GM18517 (cell line): ENCODE data around the gene ZSCAN1.

Experiments used
- ATAC-seq: cut with Tn5 transposase; IDR thresholded peaks from one replicate; pipeline ENCODE4 v1.9.1; 2021; ENCODE audit warnings: mild to moderate bottlenecking, moderate library complexity; ENCODE audit not compliant: unreplicated experiment

The ZSCAN1 gene

GRCh38 chr19:58038688-58039204, 4.9 kb downstream of the ZSCAN1 start:
- no peak for ATAC-seq

DNA sequence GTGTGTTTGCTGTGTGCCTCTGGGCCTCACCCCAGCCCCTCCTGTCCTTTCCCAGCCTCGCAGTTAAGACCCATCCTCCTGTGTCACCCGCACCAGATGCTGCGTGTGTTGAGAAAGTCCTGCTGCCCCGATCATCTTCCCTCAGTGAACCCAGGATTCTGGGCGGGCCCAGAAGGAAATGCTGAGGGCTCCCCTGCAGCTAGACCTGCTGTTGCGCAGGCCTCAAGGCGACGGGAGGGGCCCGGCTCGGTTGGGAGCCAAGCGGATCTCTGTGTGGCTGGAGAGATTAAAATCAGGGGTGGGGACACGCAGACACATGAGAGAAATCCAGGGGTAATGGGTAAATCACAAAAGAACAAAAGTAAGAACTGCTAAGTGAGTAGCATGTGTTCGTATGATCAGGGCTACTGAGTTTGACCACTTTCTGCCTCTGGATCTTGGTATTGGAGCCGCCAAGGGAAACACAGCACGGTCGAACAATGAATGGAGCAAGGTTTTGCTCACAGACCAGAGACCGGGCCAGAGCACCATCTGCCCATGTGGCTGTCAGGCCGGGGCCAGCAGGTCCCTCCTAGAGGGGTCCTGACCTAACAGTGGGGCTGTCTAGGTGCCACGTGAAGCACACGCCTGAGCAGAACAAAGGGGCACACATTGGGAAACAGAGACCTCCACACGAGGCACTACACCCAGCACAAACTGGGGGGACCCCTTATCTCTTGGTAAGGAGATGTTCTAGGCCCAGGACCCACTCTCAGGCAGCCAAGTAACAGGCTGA, 7.1 kb downstream of the ZSCAN1 start:
- no peak for ATAC-seq

DNA sequence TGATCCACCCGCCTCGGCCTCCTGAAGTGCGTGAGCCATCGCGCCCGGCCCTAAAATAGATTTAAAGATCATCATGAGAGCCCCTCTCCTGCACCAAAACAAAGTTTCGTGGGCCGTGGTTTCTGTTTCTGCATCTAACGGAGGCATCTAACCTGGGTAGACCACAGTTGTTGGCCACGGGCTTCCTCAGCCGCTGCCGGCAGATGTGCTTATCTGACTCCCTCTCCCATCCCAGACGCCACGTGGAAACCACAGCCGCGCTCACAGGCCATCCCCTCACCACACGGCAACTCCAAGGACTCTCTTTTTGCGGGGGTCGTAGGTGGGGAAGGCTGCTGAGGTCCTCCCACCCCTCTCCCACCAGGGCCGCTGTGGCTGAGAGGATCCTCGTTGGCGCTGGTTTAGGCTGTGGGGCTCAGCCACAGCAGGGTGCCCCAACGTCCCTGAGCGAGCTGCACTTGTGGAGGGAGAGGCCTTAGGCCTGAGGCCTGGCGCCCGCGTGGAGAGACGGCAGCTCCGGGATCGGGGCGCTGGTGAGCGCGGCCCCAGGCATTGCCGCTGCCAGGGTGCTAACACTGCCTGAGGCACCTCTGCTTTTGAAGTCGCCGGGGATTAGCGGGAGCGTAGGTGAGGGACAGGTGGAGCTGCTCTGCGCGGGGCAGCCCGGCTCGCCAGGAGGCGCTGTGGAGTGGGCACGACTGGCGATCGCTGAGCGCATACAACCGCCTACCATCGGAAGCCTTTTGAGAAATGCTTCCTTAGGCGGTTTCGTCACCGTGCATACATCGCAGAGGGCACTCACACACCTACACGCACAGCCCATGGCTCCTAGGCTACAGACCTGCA, 8.9 kb downstream of the ZSCAN1 start:
- ATAC-seq = no peak

- ATAC-seq = no peak
These were observed 10.6 kb downstream of the ZSCAN1 start for GRCh38 chr19:58044391-58044790.

GRCh38 chr19:58044886-58045285, 11.1 kb downstream of the ZSCAN1 start:
- no peak for ATAC-seq

DNA sequence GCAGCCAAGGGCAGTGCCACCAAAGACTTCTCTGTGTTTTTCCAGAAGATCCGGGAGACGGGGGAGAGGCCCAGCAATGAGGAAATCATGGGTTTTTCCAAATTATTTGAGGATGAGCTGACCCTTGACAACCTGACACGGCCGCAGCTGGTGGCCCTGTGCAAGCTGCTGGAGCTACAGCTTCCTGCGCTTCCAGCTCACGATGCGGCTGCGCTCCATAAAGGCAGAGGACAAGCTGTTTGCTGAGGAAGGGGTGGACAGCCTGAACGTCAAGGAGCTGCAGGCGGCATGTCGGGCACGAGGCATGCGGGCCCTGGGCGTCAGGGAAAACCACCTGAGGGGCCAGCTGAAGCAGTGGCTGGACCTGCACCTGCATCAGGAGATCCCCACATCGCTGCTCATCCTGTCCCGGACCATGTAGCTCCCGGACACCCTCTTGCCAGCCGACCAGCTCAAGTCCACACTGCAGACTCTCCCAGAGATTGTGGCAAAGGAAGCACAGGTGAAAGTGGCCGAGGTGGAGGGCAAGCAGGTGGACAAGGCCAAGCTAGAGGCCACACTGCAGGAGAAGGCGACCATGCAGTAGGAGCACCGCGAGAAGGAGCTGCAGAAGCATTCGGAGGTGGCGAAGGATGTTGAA, 11.7 kb downstream of the ZSCAN1 start:
- ATAC-seq = no peak

DNA sequence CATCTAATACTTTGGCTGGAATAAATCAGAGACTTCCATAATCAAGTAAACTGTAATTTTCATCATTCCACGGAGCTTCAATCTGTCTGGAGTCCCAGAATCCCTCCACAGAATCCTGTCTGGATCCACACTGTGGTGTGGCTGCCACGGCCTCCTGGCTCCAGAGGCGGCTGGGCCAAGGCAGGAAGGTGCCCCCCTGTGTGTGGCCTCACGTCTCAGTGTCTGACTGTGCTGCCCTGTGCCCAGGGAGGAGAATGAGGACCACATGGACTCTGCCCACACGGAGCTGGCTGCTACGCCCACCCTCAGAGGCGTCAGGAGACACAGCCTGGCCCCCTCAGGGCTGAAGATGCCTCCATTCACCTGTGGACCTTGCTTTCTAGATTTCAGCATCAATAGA, 13.0 kb downstream of the ZSCAN1 start:
- ATAC-seq = no peak

DNA sequence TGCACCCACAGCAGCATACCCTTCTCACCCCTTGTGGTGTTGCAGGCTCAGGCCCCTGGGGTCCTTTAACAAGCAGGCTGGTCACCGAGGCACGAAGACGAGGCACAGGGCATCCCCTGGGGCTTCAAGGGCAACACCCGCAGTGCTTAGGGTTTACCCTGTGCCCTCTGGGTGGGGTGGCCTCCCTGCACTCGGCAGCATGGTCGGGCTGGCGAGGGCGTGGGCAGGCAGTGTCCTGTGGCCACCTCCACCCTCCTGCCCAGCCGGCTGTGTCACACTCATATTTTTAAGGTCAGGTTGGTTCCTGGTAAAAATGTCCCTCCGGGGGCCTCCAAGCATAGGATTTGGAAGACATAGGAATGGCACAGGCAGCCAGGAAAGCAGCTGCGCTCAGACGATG, 13.8 kb downstream of the ZSCAN1 start:
- no peak for ATAC-seq

GRCh38 chr19:58052256-58052655, 18.4 kb downstream of the ZSCAN1 start:
- no peak for ATAC-seq

DNA sequence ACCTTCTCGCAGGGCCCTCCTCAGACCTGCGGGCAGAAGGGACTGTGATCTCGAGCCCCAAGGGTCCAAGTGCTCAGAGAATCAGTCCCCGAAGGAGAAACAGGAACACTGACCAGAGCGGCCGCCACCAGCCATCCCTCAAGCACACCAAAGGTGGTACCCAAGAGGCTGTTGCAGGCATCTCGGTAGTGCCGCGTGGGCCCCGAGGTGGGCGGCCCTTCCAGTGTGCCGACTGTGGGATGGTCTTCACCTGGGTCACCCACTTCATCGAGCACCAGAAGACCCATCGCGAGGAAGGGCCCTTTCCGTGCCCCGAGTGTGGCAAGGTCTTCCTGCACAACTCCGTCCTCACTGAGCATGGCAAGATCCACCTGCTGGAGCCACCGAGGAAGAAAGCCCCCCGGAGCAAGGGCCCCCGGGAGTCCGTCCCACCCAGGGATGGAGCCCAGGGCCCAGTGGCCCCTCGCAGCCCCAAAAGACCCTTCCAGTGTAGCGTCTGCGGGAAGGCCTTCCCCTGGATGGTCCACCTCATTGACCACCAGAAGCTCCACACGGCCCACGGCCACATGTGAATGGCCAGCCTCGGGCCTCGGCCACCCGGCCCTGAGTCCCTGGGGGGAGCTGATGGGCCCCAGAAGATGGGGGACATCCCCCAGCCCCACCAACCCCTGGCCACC, 19.8 kb downstream of the ZSCAN1 start:
- no peak for ATAC-seq

- ATAC-seq = no peak
These were observed 21.4 kb downstream of the ZSCAN1 start for GRCh38 chr19:58054901-58055874.

GRCh38 chr19:58056261-58056660, 22.4 kb downstream of the ZSCAN1 start:
- ATAC-seq = no peak

- ATAC-seq = no peak
These were observed 23.0 kb downstream of the ZSCAN1 start for GRCh38 chr19:58056861-58057260.

GRCh38 chr19:58058467-58058866, 24.6 kb downstream of the ZSCAN1 start:
- ATAC-seq = no peak

GRCh38 chr19:58059003-58059670, 25.3 kb downstream of the ZSCAN1 start, which contains the start of gene ZNF135:
Gene ZNF135, plus strand, starts transcription at chr19:58059282. Its CDS starts 721 bp downstream, at chr19:58060003.
- ATAC-seq = no peak

- no peak for ATAC-seq
These were observed 25.9 kb downstream of the ZSCAN1 start for GRCh38 chr19:58059671-58060078.

GRCh38 chr19:58060231-58060630, 26.4 kb downstream of the ZSCAN1 start:
- ATAC-seq = no peak

GRCh38 chr19:58063712-58064111, 29.9 kb downstream of the ZSCAN1 start:
- no peak for ATAC-seq
